Sigmoid colon (tissue), 7 donors: ENCODE data around the gene ADAMTS3. TPM values are rescaled to one million over a fixed set of nuclear protein-coding genes. Genes with fewer than 3 reads are reported as not detected.
"Not testable (repeated sequence)": the region's sequence is repeated elsewhere in the genome, so short reads cannot be mapped to it uniquely, and the experiment has no call there.

Experiments used
- DNase-seq: peaks from one replicate; pipeline ENCODE4 v3.0.0-alpha.2; 2019
- H3K27ac ChIP-seq, 4 donors: fragments of 200-600 bp; sonication (generic); one replicate each; pipeline ENCODE4 v1.5.1; 2016 to 2019; ENCODE audit warnings: mild to moderate bottlenecking in 1 of 4
- H3K27me3 ChIP-seq, 3 donors: fragments of 200-600 bp; sonication (generic); one replicate each; pipeline ENCODE4 v1.5.1; 2019; ENCODE audit warnings: mild to moderate bottlenecking in 1 of 3
- H3K36me3 ChIP-seq, 4 donors: fragments of 200-600 bp; sonication (generic); one replicate each; pipeline ENCODE4 v1.5.1; 2016 to 2019
- H3K4me1 ChIP-seq, 4 donors: fragments of 200-600 bp; sonication (generic); one replicate each; pipeline ENCODE4 v1.5.1; 2017 to 2019
- H3K4me3 ChIP-seq, 4 donors: fragments of 200-600 bp; sonication (generic); one replicate each; pipeline ENCODE4 v1.5.1; 2017 to 2019; ENCODE audit warnings: mild to moderate bottlenecking in 2 of 4, moderate library complexity in 1 of 4
- H3K9me3 ChIP-seq, 4 donors: fragments of 200-600 bp in 3 of 4; sonication (generic) in 3 of 4; one replicate each; pipeline versions ENCODE4 v1.5.1 to v1.6.1; 2013 to 2019
- CTCF ChIP-seq, 4 experiments: fragments of 450-650 bp in 3 of 4; fragments of 200-600 bp in 1 of 4; IDR thresholded peaks; one replicate each; pipeline ENCODE4 v1.5.1; 2016 to 2019; ENCODE audit warnings: antibody characterized with exemption in 4 of 4, mild to moderate bottlenecking in 3 of 4, moderate library complexity in 2 of 4
- EP300 ChIP-seq, 4 donors: sonication (generic); formaldehyde crosslinking; IDR thresholded peaks; one replicate each; pipeline ENCODE4 v1.6.1; 2017; ENCODE audit warnings: antibody characterized with exemption in 4 of 4
- POLR2A ChIP-seq, 2 donors: fragments of 450-650 bp; IDR thresholded peaks; one replicate each; pipeline ENCODE4 v1.6.1; 2016; ENCODE audit warnings: antibody characterized with exemption in 2 of 2, mild to moderate bottlenecking in 2 of 2, moderate library complexity in 2 of 2
- POLR2AphosphoS5 ChIP-seq, 4 donors: sonication (generic); formaldehyde crosslinking; IDR thresholded peaks; one replicate each; pipeline ENCODE4 v1.6.1; 2017; ENCODE audit warnings: antibody characterized with exemption in 4 of 4
- WGBS, 2 donors: extraction: QIAGEN DNeasy Blood & Tissue Kit; methylation state at CpG; one replicate each; pipeline ENCODE4 v1.1.7; 2013; 5-methylcytosine and 5-hydroxymethylcytosine counted together
- intact Hi-C: fragments of 100-400 bp; cut with DNase I; formaldehyde crosslinking; loops from one replicate; pipeline ENCODE4 v1.15.1; 2023
- polyA plus RNA-seq, 3 donors: library from polyadenylated mRNA; stranded (reverse); fragments of 200-250 nt; gene quantifications; one replicate each; pipeline ENCODE4 v1.2.3, GENCODE V29; 2013
- total RNA-seq, 4 donors: library from RNA; depleted of rRNA; stranded (reverse); fragments of >200 nt; gene quantifications; one replicate each; pipeline ENCODE4 v1.1.0, GENCODE V29; 2016
- donor health status: healthy with polysubstance abuse.
- donor health status: Bipolar disorder and iron deficiency.
- donor health status: healthy.

Gene ADAMTS3
- total and polyA plus RNA-seq, 7 donors: 0.17 to 1.9 (median 1.1) TPM; not detected in 2

DNA sequence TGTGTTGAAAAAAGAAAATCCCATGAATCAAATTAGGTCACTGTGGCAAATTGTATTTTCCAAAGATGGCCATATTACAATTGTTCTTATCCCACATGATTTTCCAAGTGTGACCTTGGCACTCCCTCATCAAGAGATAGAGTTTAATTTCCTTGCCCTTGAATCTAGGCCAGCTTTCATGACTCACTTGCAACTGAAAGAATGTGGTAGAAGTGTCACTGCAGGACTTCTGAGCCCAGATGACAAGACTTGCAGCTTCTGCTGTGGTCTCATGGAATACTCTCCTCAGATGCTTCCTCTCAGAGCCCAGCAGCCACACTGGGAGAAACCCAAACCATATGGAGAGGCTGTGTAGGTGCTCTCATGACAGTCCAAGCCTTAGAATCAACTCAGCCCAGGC, 139.0 kb downstream of the ADAMTS3 start:
- TF ChIP-seq CTCF (IDR thresholded peaks at IDR 0.05) (no peak), EP300 (IDR thresholded peaks at IDR 0.05) (no peak), POLR2A (IDR thresholded peaks at IDR 0.05) (no peak), POLR2AphosphoS5 (IDR thresholded peaks at IDR 0.05) (no peak)
- Histone ChIP-seq H3K9me3 (no peaks in the 10 kb centered on the region), H3K27ac (no peak overlapping the region), H3K4me3 (no peak overlapping the region), H3K27me3 (no peaks in the 10 kb centered on the region), H3K4me1 (no peaks in the 10 kb centered on the region), H3K36me3 (no peaks in the 10 kb centered on the region)
- no peak for DNase-seq
- intact Hi-C loops: no loop called here

GRCh38 chr4:72429397-72429889, 139.6 kb downstream of the ADAMTS3 start:
- Histone ChIP-seq H3K4me3 (no peak overlapping the region), H3K27me3 (no peaks in the 10 kb centered on the region), H3K9me3 (no peaks in the 10 kb centered on the region), H3K36me3 (no peaks in the 10 kb centered on the region), H3K4me1 (no peaks in the 10 kb centered on the region), H3K27ac (no peak overlapping the region)
- TF ChIP-seq POLR2AphosphoS5 (IDR thresholded peaks at IDR 0.05) (no peak), CTCF (IDR thresholded peaks at IDR 0.05) (no peak), EP300 (IDR thresholded peaks at IDR 0.05) (no peak), POLR2A (IDR thresholded peaks at IDR 0.05) (no peak)
- intact Hi-C loops: no loop called here
- WGBS, 2 donors: 94 to 96% methylated on average over 4 of the region's 4 CpGs
- DNase-seq: no peak

GRCh38 chr4:72427057-72427456, 142.0 kb downstream of the ADAMTS3 start:
- TF ChIP-seq POLR2AphosphoS5 (IDR thresholded peaks at IDR 0.05): no peak
- Histone ChIP-seq H3K27me3 (no peaks in the 10 kb centered on the region), H3K4me3 (no peak overlapping the region), H3K4me1 (no peaks in the 10 kb centered on the region), H3K36me3 (no peaks in the 10 kb centered on the region), H3K9me3 (no peaks in the 10 kb centered on the region), H3K27ac (no peak overlapping the region)
- intact Hi-C loops: no loop called here
- no peak for DNase-seq

- DNase-seq, H3K36me3 ChIP-seq, H3K4me3 ChIP-seq, H3K27ac ChIP-seq, intact Hi-C loops, H3K9me3 ChIP-seq, H3K27me3 ChIP-seq, H3K4me1 ChIP-seq: not testable (repeated sequence)
These were observed 143.1 kb downstream of the ADAMTS3 start for GRCh38 chr4:72425908-72426307.

DNA sequence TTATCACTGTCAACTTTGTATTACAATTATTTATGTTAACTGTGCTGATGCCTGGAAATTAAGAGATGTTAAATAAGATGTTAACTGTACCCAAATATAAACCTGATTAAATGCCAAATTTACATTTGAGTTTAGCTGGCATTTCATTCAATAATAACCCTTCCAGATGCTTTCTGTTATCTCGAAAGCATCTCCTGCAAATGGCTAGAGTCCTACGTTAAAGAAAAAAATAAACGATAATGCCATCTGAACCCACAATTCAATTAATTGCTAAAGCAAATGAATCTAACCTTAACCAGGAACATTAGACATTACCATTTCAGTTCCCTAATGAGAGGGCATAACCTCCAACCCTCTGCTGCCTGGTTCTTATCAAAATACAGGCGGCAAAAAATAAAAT, 145.0 kb downstream of the ADAMTS3 start:
- Histone ChIP-seq H3K4me3 (no peak overlapping the region), H3K36me3 (no peaks in the 10 kb centered on the region), H3K4me1 (peaks cover 0 to 2% (median 0%) of the 10 kb centered on the region in 4 donors), H3K27me3 (no peaks in the 10 kb centered on the region), H3K27ac (no peak overlapping the region), H3K9me3 (no peaks in the 10 kb centered on the region)
- no peak for DNase-seq
- 69 to 84% methylated on average over 4 of the region's 4 CpGs for WGBS, 2 donors
- intact Hi-C loops: no loop called here
- TF ChIP-seq POLR2AphosphoS5 (IDR thresholded peaks at IDR 0.05) (no peak), CTCF (IDR thresholded peaks at IDR 0.05) (no peak), POLR2A (IDR thresholded peaks at IDR 0.05) (no peak), EP300 (IDR thresholded peaks at IDR 0.05) (no peak)

DNA sequence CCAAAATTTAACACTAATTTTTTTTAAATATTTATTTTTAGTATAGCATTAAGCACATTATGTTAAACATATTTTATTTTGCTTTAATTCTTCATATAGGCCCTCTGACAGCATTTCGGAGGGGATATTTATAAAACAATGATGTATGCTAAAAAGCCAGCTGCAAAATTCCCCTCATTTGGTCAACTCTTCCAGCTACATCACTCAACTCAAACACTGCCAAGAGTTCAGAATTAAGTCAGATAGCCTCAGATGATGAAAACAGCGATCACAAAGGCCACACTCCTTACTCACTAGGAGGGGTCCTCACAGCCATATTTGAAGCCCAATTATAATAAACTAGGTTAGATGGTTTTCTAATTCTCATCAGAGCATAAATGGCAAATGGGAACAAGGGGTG, 146.6 kb downstream of the ADAMTS3 start:
- Histone ChIP-seq H3K27ac (no peak overlapping the region), H3K4me3 (no peak overlapping the region), H3K9me3 (no peaks in the 10 kb centered on the region), H3K4me1 (peaks cover 0 to 9% (median 7%) of the 10 kb centered on the region in 4 donors), H3K27me3 (no peaks in the 10 kb centered on the region), H3K36me3 (no peaks in the 10 kb centered on the region)
- TF ChIP-seq POLR2A (IDR thresholded peaks at IDR 0.05) (no peak), POLR2AphosphoS5 (IDR thresholded peaks at IDR 0.05) (no peak), EP300 (IDR thresholded peaks at IDR 0.05) (no peak), CTCF (IDR thresholded peaks at IDR 0.05) (no peak)
- 84 to 85% methylated on average over 2 of the region's 2 CpGs for WGBS, 2 donors
- intact Hi-C loops: no loop called here
- no peak for DNase-seq
